Ishikawa (cell line): Measurements from ENCODE around the gene LHX5.

Experiments
- CEBPB ChIP-seq: IDR thresholded peaks from 2 replicates; pipeline ENCODE4 v1.6.1; 2012
- CREB1 ChIP-seq: IDR thresholded peaks from 2 replicates; pipeline ENCODE4 v1.6.1; 2012; ENCODE audit warnings: low read depth
- EGR1 ChIP-seq: IDR thresholded peaks from 2 replicates; pipeline ENCODE4 v1.6.1; 2012
- EP300 ChIP-seq: IDR thresholded peaks from 2 replicates; pipeline ENCODE4 v1.6.1; 2012; ENCODE audit warnings: borderline replicate concordance
- FOXM1 ChIP-seq: IDR thresholded peaks from 2 replicates; pipeline ENCODE4 v1.6.1; 2012; ENCODE audit warnings: low read depth, borderline replicate concordance
- MAX ChIP-seq: IDR thresholded peaks from 2 replicates; pipeline ENCODE4 v1.6.1; 2012
- NFIC ChIP-seq: IDR thresholded peaks from 2 replicates; pipeline ENCODE4 v1.6.1; 2012
- RAD21 ChIP-seq: IDR thresholded peaks from 2 replicates; pipeline ENCODE4 v1.6.1; 2012; ENCODE audit warnings: low read depth
- REST ChIP-seq: IDR thresholded peaks from 2 replicates; pipeline ENCODE4 v1.6.1; 2012; ENCODE audit warnings: low read depth, mild to moderate bottlenecking
- TAF1 ChIP-seq: IDR thresholded peaks from 2 replicates; pipeline ENCODE4 v1.6.1; 2012; ENCODE audit warnings: low read depth, mild to moderate bottlenecking
- TCF12 ChIP-seq: IDR thresholded peaks from 2 replicates; pipeline ENCODE4 v1.6.1; 2012; ENCODE audit warnings: low read depth
- TEAD4 ChIP-seq: IDR thresholded peaks from 2 replicates; pipeline ENCODE4 v1.6.1; 2012
- USF1 ChIP-seq: IDR thresholded peaks from 2 replicates; pipeline ENCODE4 v1.6.1; 2012
- YY1 ChIP-seq: IDR thresholded peaks from 2 replicates; pipeline ENCODE4 v1.6.1; 2012; ENCODE audit warnings: low read depth
- ZBTB7A ChIP-seq: IDR thresholded peaks from 2 replicates; pipeline ENCODE4 v1.6.1; 2012; ENCODE audit warnings: low read depth

LHX5 gene

GRCh38 chr12:113461666-113462065 is 10.0 kb downstream of the LHX5 start:
- TF ChIP-seq NFIC (no peak), RAD21 (peak; percentile 28; the same call in 1 of the 2 replicates), EGR1 (no peak)

- TF ChIP-seq USF1, result no peak
Observed at GRCh38 chr12:113459981-113460380, 11.7 kb downstream of the LHX5 start.

GRCh38 chr12:113457710-113458109 is 14.0 kb downstream of the LHX5 start:
- TF ChIP-seq MAX (no peak), TCF12 (no peak), TEAD4 (no peak), YY1 (no peak), EGR1 (no peak), EP300 (no peak), RAD21 (no peak), CREB1 (no peak), USF1 (no peak), REST (no peak), ZBTB7A (no peak), CEBPB (no peak), FOXM1 (no peak), NFIC (no peak), TAF1 (no peak)

- no peak for TF ChIP-seq ZBTB7A
- no peak for TF ChIP-seq NFIC
- TF ChIP-seq CEBPB, result no peak
- no peak for TF ChIP-seq FOXM1
- no peak for TF ChIP-seq MAX
- no peak for TF ChIP-seq RAD21
- no peak for TF ChIP-seq EGR1
- no peak for TF ChIP-seq TCF12
- no peak for TF ChIP-seq YY1
- TF ChIP-seq TAF1, result no peak
- TF ChIP-seq REST, result no peak
- no peak for TF ChIP-seq EP300
- TF ChIP-seq USF1, result no peak
- TF ChIP-seq CREB1, result no peak
- no peak for TF ChIP-seq TEAD4
Observed at GRCh38 chr12:113457185-113457584, 14.5 kb downstream of the LHX5 start.

- TF ChIP-seq MAX (no peak), REST (no peak), EP300 (no peak), USF1 (no peak), TCF12 (no peak), CEBPB (no peak), RAD21 (no peak), CREB1 (no peak), FOXM1 (no peak), NFIC (no peak), EGR1 (no peak)
Observed at GRCh38 chr12:113456761-113457160, 14.9 kb downstream of the LHX5 start.
